ENCODE measurements around the gene BCL7A. TPM values are rescaled to one million over a fixed set of nuclear protein-coding genes. Genes with fewer than 3 reads are reported as not detected.

BCL7A gene
- total RNA-seq, 1 experiment from 2014 or later, result 14.5 TPM

DNA sequence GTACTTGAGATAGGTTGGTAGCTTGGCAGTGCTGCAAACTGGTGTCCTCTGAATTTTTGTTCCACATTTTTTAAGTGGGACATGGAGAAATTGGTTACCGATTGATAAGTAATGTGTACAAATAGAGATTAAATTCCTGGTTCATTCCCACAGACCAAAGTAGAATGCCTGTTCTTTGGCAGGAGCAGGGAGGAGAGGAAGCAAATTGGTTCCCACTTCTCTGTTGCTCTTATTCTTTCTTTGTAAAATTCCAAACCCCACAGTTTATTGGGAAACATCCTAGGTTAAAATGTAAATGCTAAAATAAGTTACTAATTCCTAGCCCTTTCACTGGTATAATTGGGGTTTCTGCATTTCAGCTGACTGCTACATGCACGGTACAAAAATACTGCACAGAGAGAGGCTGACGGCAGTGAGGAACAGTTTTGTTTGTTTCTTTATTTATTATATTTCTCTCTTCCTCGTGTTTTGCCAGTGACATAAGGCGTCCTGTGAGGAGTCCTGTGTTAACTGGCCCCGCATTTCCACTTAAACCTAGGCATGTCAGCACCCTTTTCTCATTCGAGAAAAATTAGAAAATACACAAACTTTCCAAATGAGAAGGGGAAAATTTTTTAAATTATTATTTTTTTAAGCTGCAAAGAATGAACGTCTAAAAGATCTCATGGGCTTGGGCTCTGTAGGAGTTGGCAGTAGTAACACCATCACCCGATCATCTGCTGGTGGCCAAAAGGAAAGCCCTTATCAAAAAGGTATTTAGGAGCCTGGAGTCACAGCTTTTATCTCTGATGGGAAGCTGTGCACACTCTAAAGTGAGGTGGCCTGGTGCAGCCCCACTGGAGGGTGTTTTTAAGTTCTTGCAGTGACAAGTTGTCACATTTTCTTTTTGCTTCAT, 25.4 kb upstream of the BCL7A start:
- ATAC-seq (no peak), DNase-seq (ENCODE audit: low read depth, low spot score) (no peak)
- no TSS peak for BruUV-seq (replicated peaks)
- Histone ChIP-seq H3K27me3 (ENCODE audit: control insufficient read depth, insufficient read depth, low read length) (no peaks in the 10 kb centered on the region), H3K4me3 (ENCODE audit: low read depth in 2 of 2, low read length in 2 of 2) (no peak overlapping the region), H3K36me3 (ENCODE audit: control insufficient read depth, insufficient read depth, low read length) (no peaks in the 10 kb centered on the region), H3K4me1 (ENCODE audit: control insufficient read depth, insufficient read depth, low read length) (0 out of 2 replicates have a peak, but pooled peaks cover 3% of the 10 kb centered on the region), H3K27ac (ENCODE audit: low read length) (no peak overlapping the region), H3K9me3 (ENCODE audit: control insufficient read depth, insufficient read depth, low read depth, low read length) (no peaks in the 10 kb centered on the region)
- TF ChIP-seq TCF7L2 (IDR thresholded peaks at IDR 0.05; ENCODE audit: low read depth, low read length) (no peak), SIN3A (IDR thresholded peaks at IDR 0.05; ENCODE audit: borderline replicate concordance, insufficient read depth, low read depth, low read length) (no peak), POLR2AphosphoS5 (IDR thresholded peaks at IDR 0.05; ENCODE audit: low read depth, low read length) (no peak)
- TF ChIP-seq, protein P1, sequence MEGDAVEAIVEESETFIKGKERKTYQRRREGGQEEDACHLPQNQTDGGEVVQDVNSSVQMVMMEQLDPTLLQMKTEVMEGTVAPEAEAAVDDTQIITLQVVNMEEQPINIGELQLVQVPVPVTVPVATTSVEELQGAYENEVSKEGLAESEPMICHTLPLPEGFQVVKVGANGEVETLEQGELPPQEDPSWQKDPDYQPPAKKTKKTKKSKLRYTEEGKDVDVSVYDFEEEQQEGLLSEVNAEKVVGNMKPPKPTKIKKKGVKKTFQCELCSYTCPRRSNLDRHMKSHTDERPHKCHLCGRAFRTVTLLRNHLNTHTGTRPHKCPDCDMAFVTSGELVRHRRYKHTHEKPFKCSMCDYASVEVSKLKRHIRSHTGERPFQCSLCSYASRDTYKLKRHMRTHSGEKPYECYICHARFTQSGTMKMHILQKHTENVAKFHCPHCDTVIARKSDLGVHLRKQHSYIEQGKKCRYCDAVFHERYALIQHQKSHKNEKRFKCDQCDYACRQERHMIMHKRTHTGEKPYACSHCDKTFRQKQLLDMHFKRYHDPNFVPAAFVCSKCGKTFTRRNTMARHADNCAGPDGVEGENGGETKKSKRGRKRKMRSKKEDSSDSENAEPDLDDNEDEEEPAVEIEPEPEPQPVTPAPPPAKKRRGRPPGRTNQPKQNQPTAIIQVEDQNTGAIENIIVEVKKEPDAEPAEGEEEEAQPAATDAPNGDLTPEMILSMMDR (IDR thresholded peaks at IDR 0.05), result no peak
- TF ChIP-seq, protein P2, sequence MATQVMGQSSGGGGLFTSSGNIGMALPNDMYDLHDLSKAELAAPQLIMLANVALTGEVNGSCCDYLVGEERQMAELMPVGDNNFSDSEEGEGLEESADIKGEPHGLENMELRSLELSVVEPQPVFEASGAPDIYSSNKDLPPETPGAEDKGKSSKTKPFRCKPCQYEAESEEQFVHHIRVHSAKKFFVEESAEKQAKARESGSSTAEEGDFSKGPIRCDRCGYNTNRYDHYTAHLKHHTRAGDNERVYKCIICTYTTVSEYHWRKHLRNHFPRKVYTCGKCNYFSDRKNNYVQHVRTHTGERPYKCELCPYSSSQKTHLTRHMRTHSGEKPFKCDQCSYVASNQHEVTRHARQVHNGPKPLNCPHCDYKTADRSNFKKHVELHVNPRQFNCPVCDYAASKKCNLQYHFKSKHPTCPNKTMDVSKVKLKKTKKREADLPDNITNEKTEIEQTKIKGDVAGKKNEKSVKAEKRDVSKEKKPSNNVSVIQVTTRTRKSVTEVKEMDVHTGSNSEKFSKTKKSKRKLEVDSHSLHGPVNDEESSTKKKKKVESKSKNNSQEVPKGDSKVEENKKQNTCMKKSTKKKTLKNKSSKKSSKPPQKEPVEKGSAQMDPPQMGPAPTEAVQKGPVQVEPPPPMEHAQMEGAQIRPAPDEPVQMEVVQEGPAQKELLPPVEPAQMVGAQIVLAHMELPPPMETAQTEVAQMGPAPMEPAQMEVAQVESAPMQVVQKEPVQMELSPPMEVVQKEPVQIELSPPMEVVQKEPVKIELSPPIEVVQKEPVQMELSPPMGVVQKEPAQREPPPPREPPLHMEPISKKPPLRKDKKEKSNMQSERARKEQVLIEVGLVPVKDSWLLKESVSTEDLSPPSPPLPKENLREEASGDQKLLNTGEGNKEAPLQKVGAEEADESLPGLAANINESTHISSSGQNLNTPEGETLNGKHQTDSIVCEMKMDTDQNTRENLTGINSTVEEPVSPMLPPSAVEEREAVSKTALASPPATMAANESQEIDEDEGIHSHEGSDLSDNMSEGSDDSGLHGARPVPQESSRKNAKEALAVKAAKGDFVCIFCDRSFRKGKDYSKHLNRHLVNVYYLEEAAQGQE (IDR thresholded peaks at IDR 0.05; ENCODE audit: insufficient read depth in 1 of 2, low read depth in 2 of 2, low read length in 1 of 2), result no peak
- POLR2A ChIA-PET, result no interaction called here
- intact Hi-C loops (cut with micrococcal nuclease; ENCODE audit: unreplicated experiment), result loop anchor here (10.0 kb wide), 1 partner anchor 71 kb away; no protein-coding TSS in a partner anchor
- CTCF ChIA-PET, result no interaction called here
- in situ Hi-C loops (cut with HindIII; ENCODE audit: low pct_unique_long_range_greater_than_20kb, low sequenced_read_pairs), result no loop called here

DNA sequence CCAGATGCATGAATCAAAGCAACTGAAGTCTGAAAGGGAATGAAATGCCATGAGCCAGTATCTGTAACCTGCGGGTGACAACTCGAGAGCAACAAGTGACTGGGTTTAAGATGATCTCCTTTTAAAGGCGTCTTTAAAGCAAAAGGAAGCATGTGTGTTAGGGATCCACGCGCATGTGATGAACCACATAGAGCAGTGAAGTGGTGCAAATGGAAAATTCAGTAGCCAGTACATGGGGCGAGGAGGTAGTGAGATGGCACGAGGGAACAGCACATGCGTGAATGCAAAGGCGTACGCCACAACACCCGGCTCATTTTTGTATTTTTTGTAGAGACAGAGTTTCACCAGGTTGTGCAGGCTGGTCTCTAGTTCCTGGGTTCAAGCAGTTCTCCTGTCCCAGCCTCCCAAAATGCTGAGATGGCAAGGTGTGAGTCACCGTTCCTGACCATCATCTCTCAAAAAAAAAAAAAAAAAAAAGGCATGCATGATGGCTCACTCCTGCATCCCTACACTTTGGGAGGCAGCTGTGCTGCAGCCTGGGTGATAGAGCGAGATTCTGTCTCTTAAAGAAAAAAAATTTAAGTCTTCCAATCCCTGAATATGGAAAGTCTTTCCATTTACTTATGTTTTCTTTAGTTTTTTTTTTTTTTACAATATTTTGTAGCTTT, 24.6 kb upstream of the BCL7A start:
- no peak overlapping the region for H3K4me3 ChIP-seq (ENCODE audit: low read depth in 2 of 2, low read length in 2 of 2)
- no peak for ATAC-seq
- ChIA-PET CTCF (no interaction called here), POLR2A (interaction anchor here (0.6 kb wide), 1 partner anchor 29 kb away, joined by 5 read pairs; no protein-coding TSS in a partner anchor)
- H3K36me3 ChIP-seq (ENCODE audit: control insufficient read depth, insufficient read depth, low read length), result no peaks in the 10 kb centered on the region
- no peak for DNase-seq (ENCODE audit: low read depth, low spot score)
- H3K4me1 ChIP-seq (ENCODE audit: control insufficient read depth, insufficient read depth, low read length), result 0 out of 2 replicates have a peak, but pooled peaks cover 3% of the 10 kb centered on the region
- H3K27ac ChIP-seq (ENCODE audit: low read length), result no peak overlapping the region
- in situ Hi-C loops (cut with HindIII; ENCODE audit: low pct_unique_long_range_greater_than_20kb, low sequenced_read_pairs) (no loop called here), intact Hi-C loops (cut with micrococcal nuclease; ENCODE audit: unreplicated experiment) (loop anchor here (10.0 kb wide), 1 partner anchor 72 kb away; no protein-coding TSS in a partner anchor)
- no peaks in the 10 kb centered on the region for H3K27me3 ChIP-seq (ENCODE audit: control insufficient read depth, insufficient read depth, low read length)
- H3K9me3 ChIP-seq (ENCODE audit: control insufficient read depth, insufficient read depth, low read depth, low read length), result no peaks in the 10 kb centered on the region
- TF ChIP-seq POLR2AphosphoS5 (IDR thresholded peaks at IDR 0.05; ENCODE audit: low read depth, low read length) (no peak), TCF7L2 (IDR thresholded peaks at IDR 0.05; ENCODE audit: low read depth, low read length) (no peak), SIN3A (IDR thresholded peaks at IDR 0.05; ENCODE audit: borderline replicate concordance, insufficient read depth, low read depth, low read length) (no peak)
- TF ChIP-seq, protein P2 (IDR thresholded peaks at IDR 0.05; ENCODE audit: insufficient read depth in 1 of 2, low read depth in 2 of 2, low read length in 1 of 2), result no peak
- TF ChIP-seq, protein P1 (IDR thresholded peaks at IDR 0.05), result no peak
- BruUV-seq (replicated peaks), result no TSS peak

Data from Panc1 (cell line).